ENCODE data around the gene TMCC3.

DNA sequence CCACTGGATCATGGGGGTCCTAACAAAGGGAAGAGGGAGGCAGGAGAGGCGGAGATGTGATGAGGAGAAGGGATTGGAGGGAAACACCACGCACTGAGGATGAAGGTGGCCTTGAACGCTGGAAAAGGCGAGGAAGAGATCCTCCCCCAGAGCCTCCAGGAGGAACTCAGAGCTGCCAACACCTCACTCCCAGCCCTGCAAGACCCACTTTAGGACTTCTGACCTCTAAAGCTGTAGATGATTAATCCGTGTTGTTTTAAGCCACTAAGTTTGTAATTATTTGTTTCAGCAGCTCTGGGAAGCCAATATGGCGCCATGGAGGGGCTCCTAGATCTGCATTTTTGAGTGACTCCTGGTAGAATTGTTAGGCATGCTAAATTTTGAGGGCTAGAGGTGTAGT lies 116.1 kb downstream of the TMCC3 start:
- TF ChIP-seq, protein P1, sequence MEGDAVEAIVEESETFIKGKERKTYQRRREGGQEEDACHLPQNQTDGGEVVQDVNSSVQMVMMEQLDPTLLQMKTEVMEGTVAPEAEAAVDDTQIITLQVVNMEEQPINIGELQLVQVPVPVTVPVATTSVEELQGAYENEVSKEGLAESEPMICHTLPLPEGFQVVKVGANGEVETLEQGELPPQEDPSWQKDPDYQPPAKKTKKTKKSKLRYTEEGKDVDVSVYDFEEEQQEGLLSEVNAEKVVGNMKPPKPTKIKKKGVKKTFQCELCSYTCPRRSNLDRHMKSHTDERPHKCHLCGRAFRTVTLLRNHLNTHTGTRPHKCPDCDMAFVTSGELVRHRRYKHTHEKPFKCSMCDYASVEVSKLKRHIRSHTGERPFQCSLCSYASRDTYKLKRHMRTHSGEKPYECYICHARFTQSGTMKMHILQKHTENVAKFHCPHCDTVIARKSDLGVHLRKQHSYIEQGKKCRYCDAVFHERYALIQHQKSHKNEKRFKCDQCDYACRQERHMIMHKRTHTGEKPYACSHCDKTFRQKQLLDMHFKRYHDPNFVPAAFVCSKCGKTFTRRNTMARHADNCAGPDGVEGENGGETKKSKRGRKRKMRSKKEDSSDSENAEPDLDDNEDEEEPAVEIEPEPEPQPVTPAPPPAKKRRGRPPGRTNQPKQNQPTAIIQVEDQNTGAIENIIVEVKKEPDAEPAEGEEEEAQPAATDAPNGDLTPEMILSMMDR (IDR thresholded peaks at IDR 0.05): no peak
- TF ChIP-seq POLR2A (IDR thresholded peaks at IDR 0.05): no peak

All from tibial nerve (tissue), 3 donors.